ENCODE data around the gene PLCB3.

- TF ChIP-seq CTCF (IDR thresholded peaks at IDR 0.05; ENCODE audit: poor library complexity, severe bottlenecking) (no peak), POLR2AphosphoS5 (IDR thresholded peaks at IDR 0.05) (no peak), EP300 (conservative IDR thresholded peaks at IDR 0.05; ENCODE audit: poor library complexity, severe bottlenecking) (no peak), EZH2 (IDR thresholded peaks at IDR 0.05; ENCODE audit: borderline replicate concordance, insufficient read depth, low read length, poor library complexity, severe bottlenecking) (no peak), RAD21 (conservative IDR thresholded peaks at IDR 0.05) (no peak), REST (IDR thresholded peaks at IDR 0.05; ENCODE audit: borderline replicate concordance) (no peak), TAF1 (IDR thresholded peaks at IDR 0.05; ENCODE audit: low read depth) (no peak)
These were observed 44.4 kb downstream of the PLCB3 start for GRCh38 chr11:64295760-64296159.
